Spleen (tissue), 7 donors: Measurements from ENCODE around the gene TPST1.

Source experiments
- CTCF ChIP-seq, 11 experiments: fragments of 200-600 bp in 7 of 11; fragments of 450-650 bp in 4 of 11; sonication (generic) in 4 of 11; IDR thresholded peaks in 8 of 11; conservative IDR thresholded peaks in 3 of 11; 1 replicate in 7 of 11; 2 replicates in 4 of 11; pipeline versions ENCODE4 v1.4.0 to v1.8.0; 2016 to 2021; ENCODE audit warnings: antibody characterized with exemption in 11 of 11, inconsistent platforms in 4 of 11, mild to moderate bottlenecking in 1 of 11
- POLR2A ChIP-seq, 3 donors: fragments of 450-650 bp; IDR thresholded peaks; one replicate each; pipeline ENCODE4 v1.5.1; 2017; ENCODE audit warnings: antibody characterized with exemption in 3 of 3, mild to moderate bottlenecking in 1 of 3
- POLR2AphosphoS5 ChIP-seq, 3 donors: sonication (generic); formaldehyde crosslinking; IDR thresholded peaks; one replicate each; pipeline ENCODE4 v1.5.1; 2017; ENCODE audit warnings: antibody characterized with exemption in 3 of 3
- donor health status: DM: no; HTN: no; CAD: no; lungs with moderate emphysema.
- donor health status: DM: no; HTN: no; CAD: no.
- donor health status: DM: no; HTN: no; CAD: no.

DNA sequence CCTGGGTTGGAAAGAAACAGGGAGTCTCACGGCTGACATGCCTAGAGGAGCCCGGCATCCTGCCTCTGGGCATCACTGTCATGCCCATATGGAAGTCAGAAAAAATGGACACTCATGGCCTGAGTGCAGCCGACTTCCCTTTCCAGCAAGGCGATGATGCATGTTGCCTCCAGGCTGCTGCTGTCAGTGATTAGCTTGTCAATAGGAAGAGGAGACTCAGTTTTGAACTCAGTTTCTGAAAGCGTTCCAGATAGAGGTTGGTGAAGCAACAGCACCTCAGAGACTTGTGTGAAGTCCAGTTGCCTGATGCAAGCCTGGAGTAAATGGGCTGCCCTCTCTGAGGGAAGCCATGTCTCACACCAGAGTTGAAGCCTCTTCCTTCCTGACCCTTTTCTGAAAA lies 148.4 kb downstream of the TPST1 start:
- no peak for TF ChIP-seq CTCF (IDR thresholded peaks at IDR 0.05 in 8 of 11, conservative IDR thresholded peaks at IDR 0.05 in 3 of 11)
- TF ChIP-seq POLR2A (IDR thresholded peaks at IDR 0.05) = no peak
- no peak for TF ChIP-seq POLR2AphosphoS5 (IDR thresholded peaks at IDR 0.05)
